CD14-positive monocyte (primary cell): ENCODE measurements around the gene KL. TPM values are rescaled to one million over a fixed set of nuclear protein-coding genes. Genes with fewer than 3 reads are reported as not detected.
A peak's percentile ranks its signal among the peaks of the same experiment; 100 is the strongest.

Experiments
- DNase-seq, 3 donors: peaks; one replicate each; pipeline ENCODE4 v3.0.0-alpha.2; 2011 to 2022
- H2AFZ ChIP-seq: 2 replicates; pipeline ENCODE4 v1.6.0; 2012; ENCODE audit warnings: mild to moderate bottlenecking, low read depth, low read length, inconsistent platforms; ENCODE audit not compliant: insufficient read depth, poor library complexity, severe bottlenecking
- H3K27ac ChIP-seq, 2 donors: 1 replicate in 1 of 2; 2 replicates in 1 of 2; pipeline ENCODE4 v1.5.1; 2012 to 2013; ENCODE audit warnings: low read length in 2 of 2, control low read depth in 1 of 2, inconsistent platforms in 1 of 2, low read depth in 1 of 2, mild to moderate bottlenecking in 1 of 2
- H3K27me3 ChIP-seq, 2 donors: one replicate each; pipeline versions ENCODE4 v1.6.0 to v1.6.1; 2011 to 2013; ENCODE audit warnings: low read length in 2 of 2; ENCODE audit not compliant: control insufficient read depth in 2 of 2, insufficient read depth in 2 of 2
- H3K36me3 ChIP-seq, 2 donors: replicated peaks in 1 of 2; 1 replicate in 1 of 2; 2 replicates in 1 of 2; pipeline versions ENCODE4 v1.5.1 to v1.6.1; 2012 to 2013; ENCODE audit warnings: low read length in 2 of 2, control low read depth in 1 of 2, inconsistent platforms in 1 of 2, mild to moderate bottlenecking in 1 of 2; ENCODE audit not compliant: insufficient read depth in 2 of 2, control insufficient read depth in 1 of 2
- H3K4me1 ChIP-seq, 2 donors: 1 replicate in 1 of 2; 2 replicates in 1 of 2; pipeline versions ENCODE4 v1.5.1 to v1.6.1; 2012 to 2013; ENCODE audit warnings: low read length in 2 of 2, control low read depth in 1 of 2, inconsistent platforms in 1 of 2, mild to moderate bottlenecking in 1 of 2, moderate library complexity in 1 of 2; ENCODE audit not compliant: insufficient read depth in 2 of 2, control insufficient read depth in 1 of 2
- H3K4me2 ChIP-seq: replicated peaks from 2 replicates; pipeline ENCODE3; 2012; ENCODE audit warnings: low read length, moderate library complexity, mild to moderate bottlenecking; ENCODE audit not compliant: poor library complexity, severe bottlenecking; ENCODE audit errors: extremely low read depth
- H3K4me3 ChIP-seq, 3 experiments: fragments of 200-600 bp in 1 of 3; sonication (generic) in 1 of 3; replicated peaks in 1 of 3; 1 replicate in 2 of 3; 2 replicates in 1 of 3; pipeline ENCODE4 v1.5.1; 2011 to 2013; ENCODE audit warnings: low read length in 3 of 3, mild to moderate bottlenecking in 3 of 3, control low read depth in 2 of 3, low read depth in 2 of 3, inconsistent platforms in 1 of 3, moderate library complexity in 1 of 3
- H3K79me2 ChIP-seq: 2 replicates; pipeline ENCODE4 v1.6.0; 2012; ENCODE audit warnings: mild to moderate bottlenecking, control low read depth, inconsistent platforms, low read length, moderate library complexity; ENCODE audit not compliant: insufficient read depth
- H3K9ac ChIP-seq: 2 replicates; pipeline ENCODE4 v1.6.0; 2017; ENCODE audit warnings: low read length, mild to moderate bottlenecking; ENCODE audit not compliant: insufficient read depth, poor library complexity, severe bottlenecking
- H3K9me3 ChIP-seq, 2 donors: replicated peaks in 1 of 2; 1 replicate in 1 of 2; 2 replicates in 1 of 2; pipeline versions ENCODE4 v1.5.1 to v1.6.1; 2012 to 2013; ENCODE audit warnings: low read length in 2 of 2, control low read depth in 1 of 2; ENCODE audit not compliant: control insufficient read depth in 1 of 2, insufficient read depth in 1 of 2
- H4K20me1 ChIP-seq: 2 replicates; pipeline ENCODE4 v1.6.0; 2012; ENCODE audit warnings: mild to moderate bottlenecking, low read length, control low read depth, moderate library complexity; ENCODE audit not compliant: insufficient read depth
- H3K27ac Mint-ChIP-seq, 7 donors: one replicate each; pipeline ENCODE4 v1.8.0; 2020; ENCODE audit warnings: mild to moderate bottlenecking in 7 of 7, mixed read lengths in 7 of 7, moderate library complexity in 6 of 7, inconsistent platforms in 2 of 7
- H3K27me3 Mint-ChIP-seq, 3 donors: one replicate each; pipeline ENCODE4 v1.8.0; 2021 to 2022; ENCODE audit warnings: low read depth in 3 of 3, mild to moderate bottlenecking in 3 of 3, mixed read lengths in 3 of 3, moderate library complexity in 3 of 3, inconsistent platforms in 1 of 3
- H3K36me3 Mint-ChIP-seq, 2 donors: one replicate each; pipeline ENCODE4 v1.8.0; 2020; ENCODE audit warnings: mixed read lengths in 2 of 2, inconsistent platforms in 1 of 2, mild to moderate bottlenecking in 1 of 2
- H3K4me1 Mint-ChIP-seq: one replicate; pipeline ENCODE4 v1.8.0; 2020; ENCODE audit warnings: mild to moderate bottlenecking, mixed read lengths
- H3K4me3 Mint-ChIP-seq, 2 donors: one replicate each; pipeline ENCODE4 v1.8.0; 2020; ENCODE audit warnings: mild to moderate bottlenecking in 2 of 2, mixed read lengths in 2 of 2, moderate library complexity in 1 of 2
- H3K9me3 Mint-ChIP-seq, 7 donors: one replicate each; pipeline ENCODE4 v1.8.0; 2020 to 2022; ENCODE audit warnings: mixed read lengths in 7 of 7, mild to moderate bottlenecking in 6 of 7, moderate library complexity in 6 of 7, inconsistent platforms in 2 of 7
- WGBS: methylation state at CpG from one replicate; pipeline ENCODE4 v1.1.5; 2013; ENCODE audit warnings: missing lambda C conversion rate; ENCODE audit not compliant: insufficient coverage; 5-methylcytosine and 5-hydroxymethylcytosine counted together
- intact Hi-C, 2 donors: fragments of 100-400 bp; cut with micrococcal nuclease; formaldehyde crosslinking; loops; one replicate each; pipeline versions ENCODE4 v1.15.0 to v1.15.1; 2023
- polyA plus RNA-seq, 3 donors: library from polyadenylated mRNA; depleted of rRNA in 1 of 3; unstranded in 2 of 3; stranded (reverse) in 1 of 3; fragments of 300-500 nt in 2 of 3; fragments of >200 nt in 1 of 3; fragmentation: Illumina TruSeq in 2 of 3; gene quantifications; 1 replicate in 2 of 3; 2 replicates in 1 of 3; pipeline ENCODE4 v1.2.3, GENCODE V29; 2012 to 2021
- TF ChIP-seq, protein P1 (sequence below): fragments of 200-600 bp; IDR thresholded peaks from one replicate; pipeline ENCODE4 v1.8.0; 2022; ENCODE audit warnings: antibody characterized with exemption, mild to moderate bottlenecking

KL gene
- polyA plus RNA-seq, 3 donors: 0.24 to 1.4 (median 0.75) TPM

DNA sequence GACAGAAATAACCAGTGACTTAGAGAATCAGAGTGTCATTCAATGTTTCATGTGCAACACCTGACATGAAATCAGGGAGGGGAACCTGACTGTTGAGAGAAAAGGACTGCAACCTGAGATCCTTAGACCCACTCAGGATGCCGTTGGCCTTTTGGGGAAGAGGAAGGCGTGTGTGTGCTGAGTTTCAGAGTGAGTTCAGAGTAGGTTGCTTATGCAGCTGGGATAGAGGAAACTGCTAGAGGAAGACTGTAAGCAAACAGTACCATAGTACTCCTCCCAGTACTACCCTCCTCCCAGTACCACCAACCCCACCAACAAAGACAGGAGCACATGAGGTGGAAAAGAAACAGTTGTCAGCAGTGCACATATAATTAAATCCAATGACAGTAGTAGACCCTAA, 63.7 kb downstream of the KL start:
- Histone ChIP-seq H4K20me1 (no peaks in the 10 kb centered on the region), H3K9me3 (no peaks in the 10 kb centered on the region), H3K27me3 (no peaks in the 10 kb centered on the region), H3K27ac (no peak overlapping the region), H3K4me3 (no peak overlapping the region), H3K4me1 (no peaks in the 10 kb centered on the region), H3K36me3 (no peaks in the 10 kb centered on the region), H3K79me2 (no peaks in the 10 kb centered on the region), H2AFZ (no peak overlapping the region), H3K9ac (no peak overlapping the region), H3K4me2 (no peak overlapping the region)
- Mint-ChIP-seq H3K27me3 (peaks cover 0 to 5% (median 0%) of the 10 kb centered on the region in 3 donors), H3K27ac (peak overlapping the region in 1 of 7 donors; percentile 36), H3K4me1 (peaks cover 6% of the 10 kb centered on the region), H3K36me3 (no peaks in the 10 kb centered on the region), H3K4me3 (no peak overlapping the region), H3K9me3 (peaks cover 0 to 2% (median 0%) of the 10 kb centered on the region in 7 donors)
- no CpG with 5 or more reads among the region's 2 CpGs for whole genome bisulfite sequencing
- TF ChIP-seq, protein P1, sequence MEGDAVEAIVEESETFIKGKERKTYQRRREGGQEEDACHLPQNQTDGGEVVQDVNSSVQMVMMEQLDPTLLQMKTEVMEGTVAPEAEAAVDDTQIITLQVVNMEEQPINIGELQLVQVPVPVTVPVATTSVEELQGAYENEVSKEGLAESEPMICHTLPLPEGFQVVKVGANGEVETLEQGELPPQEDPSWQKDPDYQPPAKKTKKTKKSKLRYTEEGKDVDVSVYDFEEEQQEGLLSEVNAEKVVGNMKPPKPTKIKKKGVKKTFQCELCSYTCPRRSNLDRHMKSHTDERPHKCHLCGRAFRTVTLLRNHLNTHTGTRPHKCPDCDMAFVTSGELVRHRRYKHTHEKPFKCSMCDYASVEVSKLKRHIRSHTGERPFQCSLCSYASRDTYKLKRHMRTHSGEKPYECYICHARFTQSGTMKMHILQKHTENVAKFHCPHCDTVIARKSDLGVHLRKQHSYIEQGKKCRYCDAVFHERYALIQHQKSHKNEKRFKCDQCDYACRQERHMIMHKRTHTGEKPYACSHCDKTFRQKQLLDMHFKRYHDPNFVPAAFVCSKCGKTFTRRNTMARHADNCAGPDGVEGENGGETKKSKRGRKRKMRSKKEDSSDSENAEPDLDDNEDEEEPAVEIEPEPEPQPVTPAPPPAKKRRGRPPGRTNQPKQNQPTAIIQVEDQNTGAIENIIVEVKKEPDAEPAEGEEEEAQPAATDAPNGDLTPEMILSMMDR: no peak
- intact Hi-C loops: no loop called here
- peak in 1 of 3 donors; percentile 8 for DNase-seq

DNA sequence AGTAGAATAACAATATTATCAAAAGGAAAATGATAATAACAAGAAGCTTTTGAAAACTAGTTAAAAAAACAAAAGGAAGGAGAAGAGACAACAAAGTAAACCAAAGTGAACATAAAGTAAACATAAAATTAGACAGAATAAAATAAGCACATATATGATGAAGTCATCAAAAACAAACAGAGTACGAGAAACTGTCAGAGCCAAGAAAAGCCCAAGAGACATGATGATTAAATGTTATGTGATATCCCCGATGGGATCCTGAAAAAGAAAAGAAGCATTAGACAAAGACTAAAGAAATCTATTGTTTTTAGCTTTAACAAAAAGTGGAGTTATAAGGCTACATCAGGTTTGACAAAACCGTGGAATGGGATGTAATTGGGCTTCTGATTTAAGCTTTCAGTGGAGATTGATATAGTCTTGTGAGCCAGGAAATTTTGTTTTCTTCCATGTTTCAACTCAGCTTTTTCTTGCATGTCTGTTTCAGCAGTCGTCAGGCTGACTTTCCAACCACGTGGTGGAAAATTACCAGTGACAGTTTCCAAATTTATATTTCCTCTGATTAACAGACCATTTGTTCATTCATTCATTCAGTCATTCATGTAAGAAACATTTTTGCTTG, 64.9 kb downstream of the KL start:
- no peaks in the 10 kb centered on the region for H3K27me3 ChIP-seq
- peak overlapping the region in 1 of 7 donors; percentile 20 for H3K27ac Mint-ChIP-seq
- no peak overlapping the region for H3K27ac ChIP-seq
- H3K4me3 Mint-ChIP-seq: no peak overlapping the region
- H3K9ac ChIP-seq: no peak overlapping the region
- no peaks in the 10 kb centered on the region for H3K36me3 ChIP-seq
- no peaks in the 10 kb centered on the region for H3K9me3 ChIP-seq
- peaks cover 6% of the 10 kb centered on the region for H3K4me1 Mint-ChIP-seq
- peaks cover 0 to 5% (median 0%) of the 10 kb centered on the region in 3 donors for H3K27me3 Mint-ChIP-seq
- H3K9me3 Mint-ChIP-seq: peaks cover 0 to 2% (median 0%) of the 10 kb centered on the region in 7 donors
- H4K20me1 ChIP-seq: no peaks in the 10 kb centered on the region
- DNase-seq: no peak
- no peaks in the 10 kb centered on the region for H3K79me2 ChIP-seq
- intact Hi-C loops: no loop called here
- no peak overlapping the region for H2AFZ ChIP-seq
- H3K4me2 ChIP-seq: no peak overlapping the region
- TF ChIP-seq, protein P1: no peak
- H3K36me3 Mint-ChIP-seq: no peaks in the 10 kb centered on the region
- H3K4me1 ChIP-seq: no peaks in the 10 kb centered on the region
- WGBS: 100% methylated on average over 2 of the region's 5 CpGs
- no peak overlapping the region for H3K4me3 ChIP-seq
